ENCODE measurements around the gene THSD8.

The THSD8 gene

GRCh38 chr19:12788682-12789097 is 13.2 kb upstream of the THSD8 start:
- H3K9me3 ChIP-seq (replicated peaks; ENCODE audit: low read length) = no peaks in the 10 kb centered on the region
- no peaks in the 10 kb centered on the region for H3K27me3 ChIP-seq (ENCODE audit: control insufficient read depth, insufficient read depth, low read length)
- peaks cover 62% of the 10 kb centered on the region for H3K4me1 ChIP-seq (ENCODE audit: control insufficient read depth, insufficient read depth, low read length)
- H3K4me2 ChIP-seq (ENCODE audit: low read length) = peak overlapping the region; percentile 91
- H3K4me3 ChIP-seq (ENCODE audit: low read length) = peak overlapping the region; percentile 69
- H3K36me3 ChIP-seq (ENCODE audit: insufficient read depth, low read length) = peaks cover 10% of the 10 kb centered on the region
- H3K9ac ChIP-seq (ENCODE audit: low read depth, low read length) = peak overlapping the region; percentile 98

- Histone ChIP-seq H3K9ac (ENCODE audit: low read depth, low read length) (peak overlapping the region; percentile 98), H3K27me3 (ENCODE audit: control insufficient read depth, insufficient read depth, low read length) (no peaks in the 10 kb centered on the region), H3K36me3 (ENCODE audit: insufficient read depth, low read length) (peaks cover 10% of the 10 kb centered on the region), H3K4me1 (ENCODE audit: control insufficient read depth, insufficient read depth, low read length) (peaks cover 63% of the 10 kb centered on the region), H3K9me3 (replicated peaks; ENCODE audit: low read length) (no peaks in the 10 kb centered on the region), H3K4me2 (ENCODE audit: low read length) (peak overlapping the region; percentile 91), H3K4me3 (ENCODE audit: low read length) (peak overlapping the region; percentile 69)
These were observed 12.6 kb upstream of the THSD8 start for GRCh38 chr19:12789098-12789903.

GRCh38 chr19:12789904-12790619 is 11.8 kb upstream of the THSD8 start:
- H3K36me3 ChIP-seq (ENCODE audit: insufficient read depth, low read length) = peaks cover 10% of the 10 kb centered on the region
- no peaks in the 10 kb centered on the region for H3K27me3 ChIP-seq (ENCODE audit: control insufficient read depth, insufficient read depth, low read length)
- H3K9ac ChIP-seq (ENCODE audit: low read depth, low read length) = peak overlapping the region; percentile 98
- peaks cover 59% of the 10 kb centered on the region for H3K4me1 ChIP-seq (ENCODE audit: control insufficient read depth, insufficient read depth, low read length)
- peak overlapping the region; percentile 91 for H3K4me2 ChIP-seq (ENCODE audit: low read length)
- H3K4me3 ChIP-seq (ENCODE audit: low read length) = peak overlapping the region; percentile 69
- H3K9me3 ChIP-seq (replicated peaks; ENCODE audit: low read length) = no peaks in the 10 kb centered on the region

GRCh38 chr19:12790628-12791344 is 11.1 kb upstream of the THSD8 start:
- Histone ChIP-seq H3K27me3 (ENCODE audit: control insufficient read depth, insufficient read depth, low read length) (no peaks in the 10 kb centered on the region), H3K4me1 (ENCODE audit: control insufficient read depth, insufficient read depth, low read length) (peaks cover 52% of the 10 kb centered on the region), H3K36me3 (ENCODE audit: insufficient read depth, low read length) (peaks cover 10% of the 10 kb centered on the region), H3K9me3 (replicated peaks; ENCODE audit: low read length) (no peaks in the 10 kb centered on the region), H3K4me3 (ENCODE audit: low read length) (peak overlapping the region; percentile 69), H3K4me2 (ENCODE audit: low read length) (peak overlapping the region; percentile 91), H3K9ac (ENCODE audit: low read depth, low read length) (peak overlapping the region; percentile 98)

GRCh38 chr19:12791345-12792050 is 10.4 kb upstream of the THSD8 start, which contains the start of gene JUNB:
Gene JUNB (plus strand): TSS chr19:12791486. CDS start chr19:12791772, 286 bp downstream.
- H3K9me3 ChIP-seq (replicated peaks; ENCODE audit: low read length) = no peaks in the 10 kb centered on the region
- peaks cover 10% of the 10 kb centered on the region for H3K36me3 ChIP-seq (ENCODE audit: insufficient read depth, low read length)
- no peaks in the 10 kb centered on the region for H3K27me3 ChIP-seq (ENCODE audit: control insufficient read depth, insufficient read depth, low read length)
- H3K4me3 ChIP-seq (ENCODE audit: low read length) = peak within 1 kb of the TSS; percentile 96
- peak within 1 kb of the TSS; percentile 98 for H3K9ac ChIP-seq (ENCODE audit: low read depth, low read length)
- H3K4me1 ChIP-seq (ENCODE audit: control insufficient read depth, insufficient read depth, low read length) = peaks cover 51% of the 10 kb centered on the region
- H3K4me2 ChIP-seq (ENCODE audit: low read length) = peak within 1 kb of the TSS; percentile 91

GRCh38 chr19:12792051-12792852 is 9.6 kb upstream of the THSD8 start:
- Histone ChIP-seq H3K27me3 (ENCODE audit: control insufficient read depth, insufficient read depth, low read length) (no peaks in the 10 kb centered on the region), H3K9me3 (replicated peaks; ENCODE audit: low read length) (no peaks in the 10 kb centered on the region), H3K4me1 (ENCODE audit: control insufficient read depth, insufficient read depth, low read length) (peaks cover 43% of the 10 kb centered on the region), H3K36me3 (ENCODE audit: insufficient read depth, low read length) (peaks cover 10% of the 10 kb centered on the region), H3K9ac (ENCODE audit: low read depth, low read length) (peak overlapping the region; percentile 98), H3K4me2 (ENCODE audit: low read length) (peak overlapping the region; percentile 91), H3K4me3 (ENCODE audit: low read length) (peak overlapping the region; percentile 96)

- H3K4me2 ChIP-seq (ENCODE audit: low read length) = peak overlapping the region; percentile 91
- H3K36me3 ChIP-seq (ENCODE audit: insufficient read depth, low read length) = peaks cover 10% of the 10 kb centered on the region
- H3K27me3 ChIP-seq (ENCODE audit: control insufficient read depth, insufficient read depth, low read length) = no peaks in the 10 kb centered on the region
- H3K9ac ChIP-seq (ENCODE audit: low read depth, low read length) = peak overlapping the region; percentile 98
- H3K4me1 ChIP-seq (ENCODE audit: control insufficient read depth, insufficient read depth, low read length) = peaks cover 41% of the 10 kb centered on the region
- no peaks in the 10 kb centered on the region for H3K9me3 ChIP-seq (replicated peaks; ENCODE audit: low read length)
- H3K4me3 ChIP-seq (ENCODE audit: low read length) = peak overlapping the region; percentile 96
These were observed 9.0 kb upstream of the THSD8 start for GRCh38 chr19:12792853-12793289.

- H3K9me3 ChIP-seq (replicated peaks; ENCODE audit: low read length) = no peaks in the 10 kb centered on the region
- peaks cover 10% of the 10 kb centered on the region for H3K36me3 ChIP-seq (ENCODE audit: insufficient read depth, low read length)
- H3K4me1 ChIP-seq (ENCODE audit: control insufficient read depth, insufficient read depth, low read length) = peaks cover 34% of the 10 kb centered on the region
- H3K27me3 ChIP-seq (ENCODE audit: control insufficient read depth, insufficient read depth, low read length) = no peaks in the 10 kb centered on the region
- H3K4me2 ChIP-seq (ENCODE audit: low read length) = peak overlapping the region; percentile 91
- H3K9ac ChIP-seq (ENCODE audit: low read depth, low read length) = peak overlapping the region; percentile 98
- H3K4me3 ChIP-seq (ENCODE audit: low read length) = peak overlapping the region; percentile 96
These were observed 8.3 kb upstream of the THSD8 start for GRCh38 chr19:12793290-12794195.

- peak overlapping the region; percentile 96 for H3K4me3 ChIP-seq (ENCODE audit: low read length)
- peak overlapping the region; percentile 98 for H3K9ac ChIP-seq (ENCODE audit: low read depth, low read length)
- H3K27me3 ChIP-seq (ENCODE audit: control insufficient read depth, insufficient read depth, low read length) = no peaks in the 10 kb centered on the region
These were observed 7.5 kb upstream of the THSD8 start for GRCh38 chr19:12794196-12794941.

More at GRCh38 chr19:12794196-12794941, 7.5 kb upstream of the THSD8 start:
- peaks cover 11% of the 10 kb centered on the region for H3K36me3 ChIP-seq (ENCODE audit: insufficient read depth, low read length)
- H3K4me1 ChIP-seq (ENCODE audit: control insufficient read depth, insufficient read depth, low read length) = peaks cover 26% of the 10 kb centered on the region
- no peaks in the 10 kb centered on the region for H3K9me3 ChIP-seq (replicated peaks; ENCODE audit: low read length)
- H3K4me2 ChIP-seq (ENCODE audit: low read length) = peak overlapping the region; percentile 91
